SJCRH30 (cell line): ENCODE results near the gene TEP1. TPM values are rescaled to one million over a fixed set of nuclear protein-coding genes. Genes with fewer than 3 reads are reported as not detected.
"Not testable (repeated sequence)": the region's sequence is repeated elsewhere in the genome, so short reads cannot be mapped to it uniquely, and the experiment has no call there.

Source experiments
- DNase-seq, 2 experiments: peaks; one replicate each; pipeline ENCODE4 v3.0.0-alpha.2; 2015 to 2020
- H3K27ac ChIP-seq: fragments of 250-450 bp; sonication (Bioruptor Pico); 2 replicates; pipeline ENCODE4 v1.5.1; 2020; ENCODE audit warnings: mild to moderate bottlenecking, moderate library complexity
- H3K27me3 ChIP-seq: fragments of 250-450 bp; sonication (Bioruptor Pico); 2 replicates; pipeline ENCODE4 v1.5.1; 2020; ENCODE audit warnings: mild to moderate bottlenecking, moderate library complexity
- H3K36me3 ChIP-seq: fragments of 250-450 bp; sonication (Bioruptor Pico); 2 replicates; pipeline ENCODE4 v1.5.1; 2020; ENCODE audit warnings: mild to moderate bottlenecking, moderate library complexity
- H3K4me1 ChIP-seq: fragments of 250-450 bp; sonication (Bioruptor Pico); 2 replicates; pipeline ENCODE4 v1.5.1; 2020; ENCODE audit warnings: mild to moderate bottlenecking, moderate library complexity
- H3K4me3 ChIP-seq: fragments of 250-450 bp; sonication (Bioruptor Pico); 2 replicates; pipeline ENCODE4 v1.5.1; 2020; ENCODE audit warnings: mild to moderate bottlenecking, moderate library complexity
- H3K9me3 ChIP-seq: fragments of 250-450 bp; sonication (Bioruptor Pico); replicated peaks from 2 replicates; pipeline ENCODE4 v1.5.1; 2020; ENCODE audit warnings: mild to moderate bottlenecking, moderate library complexity
- total RNA-seq: library from RNA; depleted of rRNA; stranded (reverse); fragments of >200 nt; shearing (Covaris generic); gene quantifications from 2 replicates; pipeline ENCODE4 v1.2.3, GENCODE V29; 2014

The TEP1 gene
- total RNA-seq, 1 experiment from 2014 or later = 7.2 TPM

GRCh38 chr14:20384321-20384720, 29.0 kb downstream of the TEP1 start:
- Histone ChIP-seq H3K36me3 (peaks cover 5% of the 10 kb centered on the region; the same call in 1 of the 2 replicates), H3K4me3 (no peak overlapping the region), H3K27me3 (no peaks in the 10 kb centered on the region), H3K4me1 (no peaks in the 10 kb centered on the region), H3K9me3 (no peaks in the 10 kb centered on the region), H3K27ac (no peak overlapping the region)
- no peak for DNase-seq

GRCh38 chr14:20383636-20384035, 29.7 kb downstream of the TEP1 start:
- no peak for DNase-seq
- Histone ChIP-seq H3K4me3 (no peak overlapping the region), H3K36me3 (peaks cover 6% of the 10 kb centered on the region; the same call in 1 of the 2 replicates), H3K27me3 (no peaks in the 10 kb centered on the region), H3K9me3 (no peaks in the 10 kb centered on the region), H3K27ac (no peak overlapping the region), H3K4me1 (no peaks in the 10 kb centered on the region)

- no peaks in the 10 kb centered on the region for H3K4me1 ChIP-seq
- no peak overlapping the region for H3K4me3 ChIP-seq
- no peaks in the 10 kb centered on the region for H3K27me3 ChIP-seq
- no peak for DNase-seq
- H3K36me3 ChIP-seq = peaks cover 6% of the 10 kb centered on the region; the same call in 1 of the 2 replicates
- no peaks in the 10 kb centered on the region for H3K9me3 ChIP-seq
- H3K27ac ChIP-seq = no peak overlapping the region
These were observed 30.3 kb downstream of the TEP1 start for GRCh38 chr14:20383032-20383431.

GRCh38 chr14:20382526-20382925, 30.8 kb downstream of the TEP1 start:
- H3K27ac ChIP-seq = no peak overlapping the region
- no peaks in the 10 kb centered on the region for H3K9me3 ChIP-seq
- no peaks in the 10 kb centered on the region for H3K27me3 ChIP-seq
- no peak overlapping the region for H3K4me3 ChIP-seq
- H3K36me3 ChIP-seq = 0 out of 2 replicates have a peak, but pooled peaks cover 4% of the 10 kb centered on the region
- no peaks in the 10 kb centered on the region for H3K4me1 ChIP-seq
- DNase-seq = no peak

- Histone ChIP-seq H3K4me3 (no peak overlapping the region), H3K27ac (no peak overlapping the region), H3K9me3 (no peaks in the 10 kb centered on the region), H3K27me3 (no peaks in the 10 kb centered on the region), H3K36me3 (0 out of 2 replicates have a peak, but pooled peaks cover 4% of the 10 kb centered on the region), H3K4me1 (no peaks in the 10 kb centered on the region)
- DNase-seq = no peak
These were observed 32.0 kb downstream of the TEP1 start for GRCh38 chr14:20381341-20381740.

- H3K4me1 ChIP-seq = no peaks in the 10 kb centered on the region
- no peak for DNase-seq
- H3K9me3 ChIP-seq = no peaks in the 10 kb centered on the region
- no peak overlapping the region for H3K27ac ChIP-seq
- H3K4me3 ChIP-seq = no peak overlapping the region
- H3K36me3 ChIP-seq = 0 out of 2 replicates have a peak, but pooled peaks cover 4% of the 10 kb centered on the region
- no peaks in the 10 kb centered on the region for H3K27me3 ChIP-seq
These were observed 32.6 kb downstream of the TEP1 start for GRCh38 chr14:20380681-20381080.

- Histone ChIP-seq H3K36me3 (0 out of 2 replicates have a peak, but pooled peaks cover 4% of the 10 kb centered on the region), H3K27ac (no peak overlapping the region), H3K9me3 (no peaks in the 10 kb centered on the region), H3K27me3 (no peaks in the 10 kb centered on the region), H3K4me3 (no peak overlapping the region), H3K4me1 (no peaks in the 10 kb centered on the region)
- DNase-seq = no peak
These were observed 33.6 kb downstream of the TEP1 start for GRCh38 chr14:20379743-20380142.

GRCh38 chr14:20377171-20377570, 36.1 kb downstream of the TEP1 start:
- Histone ChIP-seq H3K36me3 (peaks cover 4% of the 10 kb centered on the region; the same call in 1 of the 2 replicates), H3K9me3 (no peaks in the 10 kb centered on the region), H3K4me1 (no peaks in the 10 kb centered on the region), H3K4me3 (no peak overlapping the region), H3K27me3 (no peaks in the 10 kb centered on the region), H3K27ac (no peak overlapping the region)
- DNase-seq = no peak

- Histone ChIP-seq H3K27ac (no peak overlapping the region), H3K9me3 (no peaks in the 10 kb centered on the region), H3K36me3 (peaks cover 4% of the 10 kb centered on the region; the same call in 1 of the 2 replicates), H3K27me3 (no peaks in the 10 kb centered on the region), H3K4me1 (no peaks in the 10 kb centered on the region), H3K4me3 (no peak overlapping the region)
- no peak for DNase-seq
These were observed 37.2 kb downstream of the TEP1 start for GRCh38 chr14:20376071-20376588.

- Histone ChIP-seq H3K9me3 (no peaks in the 10 kb centered on the region), H3K27me3 (no peaks in the 10 kb centered on the region), H3K27ac (no peak overlapping the region), H3K4me1 (no peaks in the 10 kb centered on the region), H3K4me3 (no peak overlapping the region), H3K36me3 (peaks cover 11% of the 10 kb centered on the region; the same call in 1 of the 2 replicates)
- DNase-seq = no peak
These were observed 37.8 kb downstream of the TEP1 start for GRCh38 chr14:20375471-20375870.

- peaks cover 12% of the 10 kb centered on the region for H3K36me3 ChIP-seq
- H3K4me3 ChIP-seq = no peak overlapping the region
- H3K27ac ChIP-seq = no peak overlapping the region
- no peaks in the 10 kb centered on the region for H3K9me3 ChIP-seq
- no peaks in the 10 kb centered on the region for H3K4me1 ChIP-seq
- H3K27me3 ChIP-seq = no peaks in the 10 kb centered on the region
- no peak for DNase-seq
These were observed 40.5 kb downstream of the TEP1 start for GRCh38 chr14:20372796-20373195.

GRCh38 chr14:20365928-20366327, 47.4 kb downstream of the TEP1 start:
- Histone ChIP-seq H3K27me3 (no peaks in the 10 kb centered on the region), H3K27ac (no peak overlapping the region), H3K4me1 (no peaks in the 10 kb centered on the region), H3K36me3 (peaks cover 10% of the 10 kb centered on the region), H3K9me3 (no peaks in the 10 kb centered on the region), H3K4me3 (no peak overlapping the region)
- no peak for DNase-seq

GRCh38 chr14:20358474-20358873, 54.8 kb downstream of the TEP1 start:
- H3K36me3 ChIP-seq = peaks cover 58% of the 10 kb centered on the region
- not testable (repeated sequence) for H3K4me3 ChIP-seq, DNase-seq, H3K27me3 ChIP-seq, H3K4me1 ChIP-seq, H3K9me3 ChIP-seq, H3K27ac ChIP-seq

- Histone ChIP-seq H3K27ac (no peak overlapping the region), H3K27me3 (no peaks in the 10 kb centered on the region), H3K4me1 (no peaks in the 10 kb centered on the region), H3K4me3 (no peak overlapping the region), H3K36me3 (peaks cover 75% of the 10 kb centered on the region), H3K9me3 (no peaks in the 10 kb centered on the region)
- no peak for DNase-seq
These were observed 56.9 kb downstream of the TEP1 start for GRCh38 chr14:20356422-20356821.

GRCh38 chr14:20350860-20351259, 62.4 kb downstream of the TEP1 start:
- Histone ChIP-seq H3K36me3 (peaks cover 82% of the 10 kb centered on the region), H3K4me1 (no peaks in the 10 kb centered on the region), H3K27ac (no peak overlapping the region), H3K27me3 (no peaks in the 10 kb centered on the region), H3K9me3 (no peaks in the 10 kb centered on the region), H3K4me3 (no peak overlapping the region)
- no peak for DNase-seq

- H3K4me3 ChIP-seq = no peak overlapping the region
- no peaks in the 10 kb centered on the region for H3K27me3 ChIP-seq
- no peak overlapping the region for H3K27ac ChIP-seq
- no peaks in the 10 kb centered on the region for H3K4me1 ChIP-seq
- H3K9me3 ChIP-seq = no peaks in the 10 kb centered on the region
- DNase-seq = no peak
- peaks cover 82% of the 10 kb centered on the region for H3K36me3 ChIP-seq
These were observed 63.0 kb downstream of the TEP1 start for GRCh38 chr14:20350282-20350681.
